Activated CD4-positive, alpha-beta T cell treated with anti-CD3 and anti-CD28 coated beads, Interleukin-2, Interleukin-4, amounts not matched to agents 100 ng/mL and 50 ng/mL, durations not matched to agents 16 hours and 8 hours (primary cell): Measurements from ENCODE around the gene PBX4.
A peak's percentile ranks its signal among the peaks of the same experiment; 100 is the strongest.
"Not testable (repeated sequence)": the region's sequence is repeated elsewhere in the genome, so short reads cannot be mapped to it uniquely, and the experiment has no call there.

Experiments used
- DNase-seq: peaks from one replicate; pipeline ENCODE4 v3.0.0-alpha.2; 2020; ENCODE audit warnings: low spot score

The PBX4 gene, protein sequence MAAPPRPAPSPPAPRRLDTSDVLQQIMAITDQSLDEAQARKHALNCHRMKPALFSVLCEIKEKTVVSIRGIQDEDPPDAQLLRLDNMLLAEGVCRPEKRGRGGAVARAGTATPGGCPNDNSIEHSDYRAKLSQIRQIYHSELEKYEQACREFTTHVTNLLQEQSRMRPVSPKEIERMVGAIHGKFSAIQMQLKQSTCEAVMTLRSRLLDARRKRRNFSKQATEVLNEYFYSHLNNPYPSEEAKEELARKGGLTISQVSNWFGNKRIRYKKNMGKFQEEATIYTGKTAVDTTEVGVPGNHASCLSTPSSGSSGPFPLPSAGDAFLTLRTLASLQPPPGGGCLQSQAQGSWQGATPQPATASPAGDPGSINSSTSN

DNA sequence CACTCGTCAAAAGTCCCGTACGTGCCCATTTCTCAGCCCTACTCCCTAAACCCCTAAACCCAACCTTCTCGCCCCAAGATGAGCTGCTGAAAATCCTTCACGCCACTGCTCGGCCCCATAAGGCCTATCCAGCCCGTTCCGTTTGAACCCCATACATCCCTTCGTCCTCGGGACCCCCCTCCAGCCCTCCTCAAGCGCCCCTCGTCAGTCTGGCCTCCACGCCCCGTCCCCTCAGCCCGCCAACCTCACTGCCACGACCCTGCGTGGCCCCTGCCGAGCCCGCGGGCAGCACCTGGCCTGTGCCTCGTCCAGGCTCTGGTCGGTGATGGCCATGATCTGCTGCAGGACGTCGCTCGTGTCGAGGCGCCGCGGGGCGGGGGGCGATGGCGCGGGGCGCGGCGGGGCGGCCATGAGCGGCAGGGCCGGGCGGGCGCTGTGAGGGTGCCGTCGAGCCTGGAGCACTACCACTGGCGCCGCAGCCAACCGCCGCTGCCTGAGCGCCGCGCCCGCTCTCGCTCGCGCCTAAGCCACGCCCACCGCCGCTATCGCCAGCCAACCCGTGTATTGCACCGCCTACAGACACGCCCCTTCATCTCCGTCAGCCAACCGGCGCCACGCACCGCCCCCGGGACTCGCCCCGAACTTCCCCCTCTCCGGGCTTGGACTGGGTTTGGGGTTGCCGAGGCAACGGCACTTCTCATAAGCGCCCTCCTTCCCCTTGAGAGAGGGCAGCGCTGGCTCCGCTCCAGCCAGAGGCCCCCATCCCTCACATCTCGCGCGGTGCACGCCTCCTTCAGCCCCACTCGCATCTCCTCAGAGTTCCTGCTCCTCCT, at the start of gene PBX4:
Gene PBX4 (minus strand): TSS at position 469 of the 833 bp plus-strand sequence. CDS start 58 bp downstream, at position 411.
- DNase-seq: peak; percentile 99

DNA sequence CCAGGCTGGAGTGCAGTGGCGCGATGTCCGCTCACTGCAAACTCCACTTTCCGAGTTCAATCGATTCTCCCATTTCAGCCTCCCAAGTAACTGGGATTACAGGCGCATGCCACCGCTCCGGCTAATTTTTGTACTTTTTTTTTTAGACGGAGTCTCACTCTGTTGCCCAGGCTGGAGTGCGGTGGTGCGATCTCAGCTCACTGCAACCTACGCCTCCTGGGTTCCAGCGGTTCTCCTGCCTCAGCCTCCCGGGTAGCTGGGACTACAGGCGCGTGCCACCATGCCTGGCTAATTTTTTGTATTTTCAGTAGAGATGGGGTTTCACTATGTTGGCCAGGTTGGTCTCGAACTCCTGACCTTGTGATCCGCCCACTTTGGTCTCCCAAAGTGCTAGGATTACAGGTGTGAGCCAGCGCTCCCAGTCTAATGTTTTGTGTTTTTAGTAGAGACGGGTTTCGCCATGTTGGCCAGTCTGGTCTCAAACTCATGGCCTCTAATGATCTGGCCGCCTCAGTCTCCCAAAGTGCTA, 47.0 kb upstream of the PBX4 start:
- not testable (repeated sequence) for DNase-seq

DNA sequence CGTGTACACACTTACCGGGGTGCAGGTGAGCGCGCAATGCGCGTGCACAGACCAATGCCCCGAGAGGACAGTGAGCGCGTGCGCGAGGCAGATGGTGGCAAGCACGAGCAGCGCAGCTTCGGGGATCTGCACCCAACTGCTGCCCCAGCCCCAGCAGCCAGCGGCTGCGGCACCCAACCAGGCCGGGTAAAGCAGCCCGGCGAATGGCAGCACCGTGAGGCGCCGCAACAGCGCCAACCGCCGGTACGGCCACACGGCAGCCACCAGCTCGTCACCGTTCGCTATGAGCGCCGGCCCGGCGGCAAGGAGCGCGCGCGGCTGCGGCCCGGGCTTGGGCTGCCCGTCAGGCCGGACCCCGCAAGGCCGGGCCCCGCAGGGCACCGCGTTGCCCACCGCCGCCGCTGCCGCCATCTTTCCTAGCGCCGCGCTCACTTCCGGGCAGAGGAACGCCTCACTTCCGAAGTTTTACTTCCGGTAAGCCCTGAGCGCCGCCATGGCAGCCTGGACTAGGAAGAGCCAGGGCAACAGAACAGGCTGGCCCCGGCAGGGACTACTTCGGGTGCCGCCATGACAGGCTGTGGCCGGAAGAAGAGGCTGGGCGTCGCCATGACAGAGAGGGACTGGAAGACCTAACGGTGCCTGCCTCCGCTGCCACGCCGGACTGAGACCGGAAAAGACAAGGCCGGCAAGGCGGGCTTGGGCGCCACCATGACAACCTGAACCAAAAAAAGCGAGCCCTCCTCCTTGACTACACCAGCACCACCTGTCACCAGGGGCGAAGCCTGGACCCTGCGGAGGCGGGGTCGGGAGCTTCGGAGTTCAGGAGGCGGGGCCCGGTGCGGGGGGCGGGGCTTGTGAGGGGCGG, 45.0 kb upstream of the PBX4 start, which contains the start of gene ATP13A1:
Gene ATP13A1 (minus strand): TSS at position 421 of the 865 bp plus-strand sequence. CDS start 10 bp downstream, at position 411.
- peak; percentile 97 for DNase-seq

DNA sequence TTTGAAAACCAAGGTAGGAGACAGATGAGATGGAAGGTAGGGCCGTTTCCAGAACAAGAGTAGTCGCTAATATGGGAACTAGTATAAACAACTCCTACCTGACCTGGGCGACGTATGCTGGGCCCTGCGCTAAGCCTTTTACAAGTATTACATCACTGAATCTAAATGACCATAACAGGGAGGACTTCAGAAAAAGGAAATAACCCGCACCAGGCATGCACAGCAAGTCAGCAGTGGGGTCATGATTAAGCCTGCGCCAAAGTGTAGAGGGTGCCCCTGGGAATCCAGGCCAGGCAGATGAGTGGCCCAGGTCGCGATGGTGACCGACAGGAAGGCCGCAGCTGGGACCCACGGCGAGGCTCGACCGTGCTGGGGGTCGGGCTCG, 44.4 kb upstream of the PBX4 start:
- no peak for DNase-seq

DNA sequence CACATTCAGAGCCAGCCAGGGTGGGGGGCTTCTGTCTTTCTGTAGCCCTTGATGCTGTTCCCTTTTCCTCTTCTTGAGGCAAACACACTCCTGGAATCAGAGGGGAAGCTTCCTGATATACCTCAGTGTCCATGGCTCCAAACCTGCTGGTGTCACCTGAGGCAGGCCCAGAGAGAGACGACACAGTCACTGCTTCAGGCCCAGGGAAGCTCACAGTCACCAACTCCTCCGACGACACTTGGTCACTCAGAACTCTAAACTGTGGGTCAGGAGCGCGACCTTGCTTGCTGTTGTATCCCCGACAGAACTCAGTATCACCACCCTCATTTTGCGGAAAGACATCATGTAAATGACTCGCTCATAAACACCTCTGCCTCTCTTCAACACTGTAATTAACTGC, 43.9 kb upstream of the PBX4 start:
- no peak for DNase-seq

DNA sequence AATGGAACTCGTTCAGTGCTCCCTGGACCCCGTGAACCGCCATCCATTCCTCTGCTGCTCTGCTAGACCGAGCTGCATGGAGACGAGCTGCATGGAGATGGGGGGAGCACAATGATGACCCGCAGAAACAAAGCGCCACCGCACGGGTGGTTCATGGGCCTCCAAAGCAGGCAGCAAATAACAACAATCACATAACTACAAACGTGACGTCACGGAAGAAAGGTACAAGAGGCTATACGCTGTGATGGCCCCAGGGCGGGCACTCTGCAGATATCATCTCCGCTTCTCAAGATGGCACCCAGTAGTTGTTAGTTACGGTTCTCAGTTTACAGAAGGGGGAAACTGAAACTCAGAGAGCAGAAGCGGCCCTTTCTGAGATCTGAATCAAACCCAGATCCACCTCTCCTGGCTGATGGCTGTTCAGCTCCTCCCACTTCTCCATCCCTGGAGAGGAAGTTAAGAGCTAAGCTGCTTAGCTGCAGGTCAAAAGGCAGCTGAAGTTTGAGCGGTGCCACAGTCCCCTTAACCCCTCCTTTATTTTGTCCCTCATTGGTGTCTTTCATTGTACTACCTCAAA, 43.3 kb upstream of the PBX4 start:
- peak; percentile 84 for DNase-seq

DNA sequence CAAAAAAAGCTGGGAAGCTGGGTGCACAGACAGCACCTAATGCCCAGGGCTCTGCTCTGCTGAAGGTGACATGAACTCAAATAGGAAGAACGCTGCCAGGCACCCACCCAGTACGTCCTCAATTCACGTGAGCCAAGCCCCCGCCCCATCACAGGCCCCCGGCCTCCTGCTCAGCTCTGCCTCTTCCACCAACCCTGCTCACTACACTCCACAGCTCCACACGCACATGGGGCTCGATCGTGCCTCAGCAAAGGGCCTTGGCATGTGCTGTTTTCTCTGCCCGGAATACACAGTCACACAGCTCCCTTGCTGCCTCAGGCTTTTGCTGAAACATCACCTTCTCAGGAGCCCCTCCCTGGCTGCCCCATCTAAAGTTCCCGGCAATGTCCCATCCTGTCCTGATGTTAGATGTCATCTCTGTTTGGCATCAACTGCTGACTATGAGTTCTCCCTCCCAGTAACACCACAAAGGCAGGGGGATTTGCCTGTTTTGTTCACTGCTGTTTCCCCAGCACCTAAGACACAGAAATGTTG, 42.7 kb upstream of the PBX4 start:
- no peak for DNase-seq

DNA sequence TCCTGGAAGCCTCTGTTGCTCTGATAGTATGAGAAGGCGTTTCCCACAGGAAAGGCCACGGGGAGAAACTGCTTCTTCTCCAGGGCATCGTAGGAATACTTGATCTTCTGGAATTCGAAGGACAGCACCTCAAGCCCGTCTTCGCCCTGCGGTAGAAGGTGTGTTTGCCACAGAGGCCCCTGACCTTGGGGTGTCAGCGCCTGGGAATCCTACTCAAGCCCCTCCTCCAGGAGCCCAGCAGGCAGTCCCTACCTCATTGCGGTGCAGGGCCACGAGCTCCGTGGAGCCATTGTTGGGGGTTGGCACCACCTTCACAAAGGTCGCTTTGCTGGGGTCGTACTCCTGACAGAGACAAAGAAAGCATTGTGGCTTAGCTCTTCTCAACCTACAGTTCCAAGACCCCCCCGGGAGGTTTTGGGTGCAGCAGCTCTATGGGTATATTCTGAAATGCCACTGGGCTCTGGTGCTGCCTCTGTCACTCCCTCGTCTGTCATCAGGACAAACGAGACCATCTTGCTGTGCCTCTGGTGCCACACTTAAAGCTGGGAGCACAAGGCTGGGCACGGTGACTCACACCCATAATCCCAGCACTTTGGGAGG, 41.3 kb upstream of the PBX4 start:
- DNase-seq: no peak

DNA sequence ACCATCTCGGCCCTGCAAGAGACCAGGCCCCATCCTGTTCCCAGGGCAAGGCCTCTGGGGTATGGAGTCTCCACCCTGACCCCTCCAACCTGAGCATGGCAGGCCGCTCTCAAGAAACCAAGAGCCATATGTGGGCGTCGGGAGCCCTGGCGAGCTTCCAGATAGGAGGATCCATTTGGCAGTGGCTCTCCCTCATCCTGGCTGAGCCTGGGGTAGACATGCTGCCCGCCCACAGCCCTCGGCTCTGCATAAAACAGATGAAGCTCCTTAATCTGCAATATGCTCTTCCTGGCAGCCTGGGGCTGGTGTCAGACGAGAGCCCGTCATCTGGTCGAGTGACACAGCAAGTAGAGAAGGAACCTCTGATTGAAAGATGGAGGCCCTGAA, 38.9 kb upstream of the PBX4 start:
- DNase-seq: no peak

DNA sequence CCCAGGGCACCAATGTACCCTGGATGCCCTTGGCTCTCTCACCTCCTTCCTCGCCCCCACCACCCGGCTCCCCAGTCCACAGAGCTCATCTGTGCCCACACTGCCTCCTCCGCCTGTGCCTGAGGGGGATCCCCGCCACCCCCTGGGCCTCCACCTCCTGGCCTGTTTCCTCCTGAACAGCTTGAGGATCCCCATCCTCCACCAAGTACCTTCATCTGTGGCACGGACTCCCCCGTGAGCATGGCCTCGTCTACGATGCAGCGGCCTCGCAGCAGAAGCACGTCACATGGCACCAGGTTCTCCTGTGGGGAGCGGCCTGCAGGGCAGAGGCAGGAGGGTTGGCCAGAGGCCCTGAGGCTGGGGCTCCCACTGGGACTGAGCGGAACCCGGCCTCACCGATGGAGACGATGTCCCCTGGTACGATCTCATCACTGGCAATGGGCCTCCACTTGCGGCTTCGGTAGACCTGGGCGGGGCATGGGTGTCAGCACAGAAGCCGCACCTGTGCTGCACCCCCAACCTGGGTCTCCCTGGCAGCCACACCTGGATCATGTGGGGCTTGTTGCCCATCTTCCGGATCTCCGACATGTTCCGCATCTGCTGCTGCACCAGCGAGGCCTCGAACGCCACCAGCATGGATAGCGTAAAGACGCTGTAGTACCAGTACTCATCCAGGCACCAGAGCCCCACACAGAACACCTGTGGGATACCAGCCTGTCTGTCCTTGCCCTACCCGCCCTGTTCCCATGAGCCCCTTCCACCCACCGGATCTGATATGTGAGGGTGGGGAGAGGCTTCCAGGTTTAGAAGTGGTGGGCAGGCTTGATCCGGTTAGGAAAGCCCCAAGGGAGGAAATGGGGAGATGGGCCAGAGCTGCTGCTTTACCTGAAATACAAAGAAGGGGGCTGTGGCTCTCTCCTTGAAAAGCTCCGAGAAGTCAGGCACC, 38.2 kb upstream of the PBX4 start:
- no peak for DNase-seq

DNA sequence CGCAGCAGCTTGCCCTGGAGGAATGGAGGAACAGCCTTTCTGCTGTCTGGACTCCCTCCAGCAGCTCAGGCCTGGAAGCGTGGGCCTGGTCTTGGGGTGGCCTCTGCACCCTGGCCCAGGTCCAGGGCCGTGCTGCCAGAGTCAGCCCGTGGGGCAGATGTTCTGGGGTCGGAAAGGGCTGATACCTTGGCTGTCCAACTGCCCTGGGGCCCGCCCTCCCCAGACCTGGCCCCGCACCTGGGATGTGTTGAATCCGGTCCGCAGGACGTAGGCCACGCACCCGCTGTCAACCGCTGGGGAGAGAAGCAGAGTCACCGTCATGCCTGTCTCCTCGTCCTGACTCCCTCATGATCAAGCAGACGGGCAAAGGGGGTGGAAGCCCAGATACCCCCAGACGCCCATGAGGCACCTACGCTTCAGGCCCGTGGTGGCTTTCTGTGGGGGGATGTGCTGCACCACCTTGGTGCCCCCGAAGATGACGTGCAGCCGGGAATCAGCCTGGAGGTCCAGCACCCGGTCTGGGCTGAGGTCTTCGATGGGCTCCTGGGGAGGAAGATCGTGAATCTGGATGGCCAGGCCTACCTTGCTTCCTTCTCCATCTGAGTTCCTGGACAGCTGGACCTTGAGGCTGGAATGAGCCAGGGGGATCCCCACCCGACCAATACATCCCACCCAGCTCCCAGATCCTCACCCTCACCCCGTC, 37.3 kb upstream of the PBX4 start:
- DNase-seq: no peak

DNA sequence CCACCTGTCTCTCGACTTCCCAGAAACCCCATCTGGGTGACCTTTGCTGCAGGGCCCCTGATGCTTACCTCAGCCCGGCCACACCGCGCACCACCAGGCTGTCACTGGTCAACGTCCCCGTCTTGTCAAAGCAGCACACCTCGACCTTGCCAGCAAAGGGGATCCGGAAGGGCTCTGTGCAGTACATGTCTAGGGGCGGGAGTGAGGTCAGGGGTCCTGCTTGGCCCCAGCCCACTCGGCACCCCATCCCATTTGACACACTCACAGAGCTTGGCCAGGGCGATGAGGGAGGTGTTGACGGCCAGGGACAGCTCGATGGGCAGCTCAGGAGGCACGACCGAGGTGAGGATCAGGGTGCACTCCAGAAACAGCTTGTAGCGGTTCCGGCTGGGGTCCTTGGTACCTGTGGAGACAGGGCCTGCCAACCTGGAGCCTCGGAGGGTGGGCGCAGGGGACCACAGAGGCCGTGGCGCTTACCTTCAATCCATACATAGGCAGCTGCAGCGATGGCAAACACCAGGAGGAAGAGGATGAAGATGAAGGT, 36.6 kb upstream of the PBX4 start:
- no peak for DNase-seq

DNA sequence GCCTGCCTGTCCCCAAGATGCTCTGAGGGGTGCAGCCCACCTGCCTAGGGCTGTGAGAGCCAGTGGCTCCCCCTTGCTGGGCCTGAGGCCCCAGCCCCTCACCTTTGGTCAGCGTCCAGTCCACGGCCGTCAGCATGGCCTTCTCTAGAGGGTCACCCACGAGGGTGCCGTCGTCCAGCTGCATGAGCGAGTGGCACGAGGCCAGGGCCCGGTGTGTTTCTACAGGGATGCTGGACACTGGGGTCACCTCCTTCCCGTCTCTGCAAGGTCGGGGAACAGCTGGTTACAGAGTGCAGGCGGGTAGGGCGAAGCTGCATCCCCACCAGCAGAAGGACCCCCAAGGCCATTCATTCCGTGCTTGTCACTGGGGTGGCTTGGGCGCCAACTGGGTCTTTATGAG, 36.0 kb upstream of the PBX4 start:
- DNase-seq: no peak

DNA sequence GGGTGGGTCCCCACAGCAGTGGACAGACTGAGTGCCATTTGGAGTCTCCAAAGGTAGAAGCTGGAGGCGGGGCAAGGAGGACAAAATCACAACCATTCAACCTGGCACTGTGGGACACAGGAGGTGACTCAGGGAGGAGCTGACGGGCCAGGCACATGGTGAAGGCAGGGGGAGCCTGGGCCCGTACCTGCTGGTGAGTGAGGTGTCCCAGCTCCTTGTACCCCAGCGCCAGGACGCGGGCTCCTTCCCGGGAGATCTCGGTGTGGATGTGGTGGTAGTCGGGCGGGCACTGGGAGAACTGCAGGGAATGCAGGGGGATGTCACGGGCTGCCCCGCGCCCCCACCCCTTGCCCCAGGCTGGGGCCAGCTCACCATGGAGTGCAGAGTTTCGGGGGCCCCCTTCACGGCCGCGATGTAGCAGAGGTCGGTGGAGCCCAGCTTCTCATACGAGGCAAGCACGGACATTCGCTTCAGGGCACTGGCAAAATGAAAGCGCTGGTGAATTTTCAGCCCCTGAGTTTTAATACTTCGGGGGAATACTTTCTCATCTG, 35.2 kb upstream of the PBX4 start:
- DNase-seq: no peak

DNA sequence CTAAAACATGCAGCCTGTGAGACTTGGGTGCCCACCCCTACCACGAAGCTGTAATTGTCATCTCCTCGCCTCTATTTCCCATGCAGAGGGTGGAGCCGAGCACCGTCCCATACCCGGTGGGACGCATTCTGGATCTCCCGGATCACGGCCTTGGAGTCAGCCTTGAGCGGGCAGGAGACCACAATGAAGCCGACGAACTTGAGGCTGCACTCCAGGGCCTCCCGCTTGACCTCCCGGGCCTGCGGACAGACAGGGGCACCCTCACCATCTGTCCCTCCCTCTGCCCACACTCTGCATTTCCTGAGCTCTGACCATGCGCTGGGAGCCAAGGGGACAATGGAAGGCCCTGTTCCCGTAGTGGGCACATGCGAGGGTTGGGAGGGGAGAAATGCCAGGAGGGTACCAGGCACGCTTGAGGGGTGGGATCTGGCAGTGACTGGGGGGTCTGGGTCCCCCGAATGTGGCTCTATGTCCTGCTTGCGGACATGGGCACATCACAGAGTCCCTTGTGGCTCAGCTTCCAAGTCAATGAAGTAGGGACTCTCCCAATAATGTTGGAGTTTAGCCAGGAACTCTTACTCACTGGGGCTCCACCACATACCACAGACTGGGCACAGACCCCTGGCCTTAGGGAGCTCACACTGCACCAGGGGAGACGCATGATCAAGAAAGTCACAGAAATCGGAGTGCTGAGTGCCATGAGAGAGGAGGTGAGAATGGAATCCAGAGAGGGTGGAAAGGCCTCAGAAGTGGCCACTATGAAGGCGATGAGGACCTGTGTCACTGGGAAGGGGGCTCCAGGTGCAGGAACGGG, 34.2 kb upstream of the PBX4 start:
- DNase-seq: no peak

DNA sequence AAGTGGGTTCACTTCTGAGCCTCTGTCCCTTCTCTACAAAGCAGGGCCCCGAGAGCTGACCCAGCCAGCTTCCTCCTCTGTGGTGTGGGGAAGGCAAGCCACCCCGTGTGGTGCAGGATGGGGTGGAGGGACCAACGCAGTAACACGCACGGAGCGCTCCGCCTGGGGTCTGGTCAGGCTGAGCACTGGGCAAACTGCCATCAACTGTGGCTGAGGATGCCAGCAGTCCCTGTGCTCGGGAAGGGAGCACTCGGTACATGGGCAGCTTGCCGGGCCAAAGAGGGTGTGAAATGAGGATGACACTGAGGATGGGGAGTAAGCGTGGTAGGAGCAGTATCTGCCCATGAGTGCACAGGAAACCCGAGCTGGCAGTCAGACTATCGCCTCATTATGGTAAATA, 32.6 kb upstream of the PBX4 start:
- DNase-seq: no peak

DNA sequence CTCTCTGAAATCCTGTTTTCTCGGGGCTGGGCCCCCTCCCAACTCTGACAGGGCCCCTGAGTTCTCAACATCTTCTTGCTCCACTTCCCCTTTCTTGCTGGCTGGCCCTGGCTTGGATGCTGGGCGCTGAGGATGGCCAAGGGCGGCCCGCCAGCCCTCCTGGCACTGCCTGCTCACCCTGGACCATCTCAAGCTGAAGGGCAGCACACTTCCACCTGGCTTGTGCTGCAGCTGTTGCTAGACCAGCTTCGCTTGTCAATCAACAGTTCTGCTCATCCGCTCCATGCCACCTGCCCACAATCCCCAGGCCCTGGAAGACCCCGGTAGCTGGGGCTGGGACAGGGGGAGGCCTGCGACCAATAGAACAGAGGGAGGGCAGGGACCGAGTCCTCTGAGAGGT, 31.8 kb upstream of the PBX4 start:
- no peak for DNase-seq

DNA sequence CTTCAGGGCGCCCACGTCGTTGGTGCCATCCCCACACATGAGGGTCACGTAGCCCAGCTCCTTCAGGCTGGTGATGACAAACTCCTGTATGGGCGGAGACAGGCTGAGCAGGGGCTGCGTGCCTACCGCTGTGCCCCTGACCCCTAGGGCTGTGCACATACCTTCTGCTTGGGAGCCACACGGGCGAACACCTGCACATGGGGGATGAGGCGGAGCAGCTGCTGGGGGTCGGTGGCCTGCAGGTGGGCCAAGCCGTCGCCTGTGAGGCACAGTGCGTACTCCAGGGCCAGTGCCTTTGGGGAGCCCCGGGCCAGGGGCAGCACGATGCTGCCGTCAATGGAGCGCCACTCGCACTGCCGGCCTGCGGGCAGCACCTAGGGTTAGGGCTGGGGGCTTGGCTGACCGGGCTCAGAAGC, 31.1 kb upstream of the PBX4 start:
- no peak for DNase-seq
